ENCODE results near the gene CLK3.

The CLK3 gene

GRCh38 chr15:74615508-74616365 lies at the start of gene CLK3:
CLK3 (plus strand) TSS chr15:74615836; CDS start chr15:74619197, 3,361 bp downstream.
- in situ Hi-C loops (cut with HindIII; ENCODE audit: low pct_unique_long_range_greater_than_20kb, low sequenced_read_pairs): no loop called here
- peak; percentile 92 to 95 for DNase-seq (ENCODE audit: low read depth in 1 of 2, low spot score in 1 of 2)
- TF ChIP-seq JUND (IDR thresholded peaks at IDR 0.05; ENCODE audit: low read depth): no peak

- TF ChIP-seq JUND (IDR thresholded peaks at IDR 0.05; ENCODE audit: low read depth): no peak
- DNase-seq (ENCODE audit: low read depth in 1 of 2, low spot score in 1 of 2): no peak
Measured at GRCh38 chr15:74568594-74568993, 47.0 kb upstream of the CLK3 start.

GRCh38 chr15:74569731-74570070 lies 45.9 kb upstream of the CLK3 start:
- no peak for DNase-seq (ENCODE audit: low read depth in 1 of 2, low spot score in 1 of 2)
- in situ Hi-C loops (cut with HindIII; ENCODE audit: low pct_unique_long_range_greater_than_20kb, low sequenced_read_pairs): no loop called here
- no peak for TF ChIP-seq JUND (IDR thresholded peaks at IDR 0.05; ENCODE audit: low read depth)

More at GRCh38 chr15:74568594-74568993, 47.0 kb upstream of the CLK3 start:
- in situ Hi-C loops (cut with HindIII; ENCODE audit: low pct_unique_long_range_greater_than_20kb, low sequenced_read_pairs): no loop called here

- DNase-seq (ENCODE audit: low read depth in 1 of 2, low spot score in 1 of 2): no peak
- in situ Hi-C loops (cut with HindIII; ENCODE audit: low pct_unique_long_range_greater_than_20kb, low sequenced_read_pairs): no loop called here
- TF ChIP-seq JUND (IDR thresholded peaks at IDR 0.05; ENCODE audit: low read depth): no peak
Measured at GRCh38 chr15:74571191-74571590, 44.4 kb upstream of the CLK3 start.

GRCh38 chr15:74573987-74574386 lies 41.6 kb upstream of the CLK3 start:
- no peak for DNase-seq (ENCODE audit: low read depth in 1 of 2, low spot score in 1 of 2)
- TF ChIP-seq JUND (IDR thresholded peaks at IDR 0.05; ENCODE audit: low read depth): no peak
- in situ Hi-C loops (cut with HindIII; ENCODE audit: low pct_unique_long_range_greater_than_20kb, low sequenced_read_pairs): no loop called here

GRCh38 chr15:74578496-74578994 lies 37.1 kb upstream of the CLK3 start:
- DNase-seq (ENCODE audit: low read depth in 1 of 2, low spot score in 1 of 2): no peak
- no peak for TF ChIP-seq JUND (IDR thresholded peaks at IDR 0.05; ENCODE audit: low read depth)
- in situ Hi-C loops (cut with HindIII; ENCODE audit: low pct_unique_long_range_greater_than_20kb, low sequenced_read_pairs): no loop called here

GRCh38 chr15:74579001-74579400 lies 36.6 kb upstream of the CLK3 start:
- DNase-seq (ENCODE audit: low read depth in 1 of 2, low spot score in 1 of 2): no peak
- TF ChIP-seq JUND (IDR thresholded peaks at IDR 0.05; ENCODE audit: low read depth): no peak
- in situ Hi-C loops (cut with HindIII; ENCODE audit: low pct_unique_long_range_greater_than_20kb, low sequenced_read_pairs): no loop called here

GRCh38 chr15:74580538-74581350 lies 34.9 kb upstream of the CLK3 start:
- no peak for TF ChIP-seq JUND (IDR thresholded peaks at IDR 0.05; ENCODE audit: low read depth)
- in situ Hi-C loops (cut with HindIII; ENCODE audit: low pct_unique_long_range_greater_than_20kb, low sequenced_read_pairs): no loop called here
- no peak for DNase-seq (ENCODE audit: low read depth in 1 of 2, low spot score in 1 of 2)

- in situ Hi-C loops (cut with HindIII; ENCODE audit: low pct_unique_long_range_greater_than_20kb, low sequenced_read_pairs): no loop called here
- TF ChIP-seq JUND (IDR thresholded peaks at IDR 0.05; ENCODE audit: low read depth): no peak
- DNase-seq (ENCODE audit: low read depth in 1 of 2, low spot score in 1 of 2): no peak
Measured at GRCh38 chr15:74584204-74584603, 31.4 kb upstream of the CLK3 start.

GRCh38 chr15:74584779-74585178 lies 30.9 kb upstream of the CLK3 start:
- no peak for DNase-seq (ENCODE audit: low read depth in 1 of 2, low spot score in 1 of 2)
- TF ChIP-seq JUND (IDR thresholded peaks at IDR 0.05; ENCODE audit: low read depth): no peak
- in situ Hi-C loops (cut with HindIII; ENCODE audit: low pct_unique_long_range_greater_than_20kb, low sequenced_read_pairs): no loop called here

GRCh38 chr15:74585191-74585590 lies 30.4 kb upstream of the CLK3 start:
- no peak for DNase-seq (ENCODE audit: low read depth in 1 of 2, low spot score in 1 of 2)
- TF ChIP-seq JUND (IDR thresholded peaks at IDR 0.05; ENCODE audit: low read depth): no peak
- in situ Hi-C loops (cut with HindIII; ENCODE audit: low pct_unique_long_range_greater_than_20kb, low sequenced_read_pairs): no loop called here

- DNase-seq (ENCODE audit: low read depth in 1 of 2, low spot score in 1 of 2): no peak
- in situ Hi-C loops (cut with HindIII; ENCODE audit: low pct_unique_long_range_greater_than_20kb, low sequenced_read_pairs): no loop called here
- no peak for TF ChIP-seq JUND (IDR thresholded peaks at IDR 0.05; ENCODE audit: low read depth)
Measured at GRCh38 chr15:74585857-74586256, 29.8 kb upstream of the CLK3 start.

GRCh38 chr15:74589826-74590225 lies 25.8 kb upstream of the CLK3 start:
- in situ Hi-C loops (cut with HindIII; ENCODE audit: low pct_unique_long_range_greater_than_20kb, low sequenced_read_pairs): no loop called here
- no peak for TF ChIP-seq JUND (IDR thresholded peaks at IDR 0.05; ENCODE audit: low read depth)
- DNase-seq (ENCODE audit: low read depth in 1 of 2, low spot score in 1 of 2): no peak
